AG04450 (cell line): ENCODE measurements around the gene INPP5A. TPM values are rescaled to one million over a fixed set of nuclear protein-coding genes. Genes with fewer than 3 reads are reported as not detected.
"Not testable (repeated sequence)": the region's sequence is repeated elsewhere in the genome, so short reads cannot be mapped to it uniquely, and the experiment has no call there.

Experiments used
- CTCF ChIA-PET: fragments of 300-600, 350-600 bp; formaldehyde crosslinking; extraction: SDS; loops from one replicate; lab custom pipeline; 2022; ENCODE audit warnings: antibody characterized with exemption, inconsistent platforms; lab: Charles Lee
- POLR2A ChIA-PET: fragments of 350-600 bp; formaldehyde crosslinking; extraction: SDS; loops from one replicate; lab custom pipeline; 2021; ENCODE audit warnings: antibody characterized with exemption, inconsistent platforms; lab: Yijun Ruan, JAX
- DNase-seq: peaks from one replicate; pipeline ENCODE4 v3.0.0-alpha.2; 2011; ENCODE audit warnings: low read depth, low spot score
- H3K27ac ChIP-seq: one replicate; pipeline ENCODE4 v1.5.1; 2012; ENCODE audit warnings: low read depth, low read length, control low read depth
- H3K27me3 ChIP-seq: one replicate; pipeline ENCODE4 v1.6.0; 2012; ENCODE audit warnings: low read length; ENCODE audit not compliant: control insufficient read depth, insufficient read depth
- H3K4me3 ChIP-seq: 2 replicates; pipeline ENCODE4 v1.5.1; 2011; ENCODE audit warnings: mild to moderate bottlenecking, low read depth, low read length, control low read depth
- H3K9me3 ChIP-seq: 2 replicates; pipeline ENCODE4 v1.5.1; 2012; ENCODE audit warnings: low read length; ENCODE audit not compliant: control insufficient read depth, insufficient read depth
- polyA plus RNA-seq: library from polyadenylated mRNA; depleted of rRNA; stranded (reverse); fragments of >200 nt; gene quantifications from 2 replicates; pipeline ENCODE4 v1.2.3, GENCODE V29; 2011
- TF ChIP-seq, protein P1 (sequence below): IDR thresholded peaks from 2 replicates; pipeline ENCODE4 v1.5.1; 2011; ENCODE audit warnings: low read depth, low read length, control low read depth, inconsistent platforms

The INPP5A gene
- polyA plus RNA-seq, 1 experiment: 22.5 TPM

DNA sequence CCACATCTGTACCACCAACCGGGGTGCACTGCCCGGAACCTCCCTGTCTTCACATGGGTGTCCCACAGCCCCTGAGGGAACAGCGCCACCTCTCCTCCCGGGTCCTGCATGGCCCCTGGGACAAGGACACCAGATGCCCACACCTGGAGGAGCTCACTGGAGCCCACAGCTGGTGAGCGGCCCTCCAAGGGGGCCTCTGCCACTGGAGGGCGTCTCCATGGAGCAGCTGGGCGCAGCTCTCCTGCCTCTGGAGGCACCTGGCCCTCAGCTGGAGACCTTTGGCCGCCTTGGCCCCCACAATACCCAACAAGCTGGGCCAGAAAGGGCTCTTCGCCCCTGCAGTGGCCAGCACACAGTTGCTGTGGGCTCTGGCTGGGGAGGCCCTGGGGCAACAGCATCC is 255.6 kb downstream of the INPP5A start:
- Histone ChIP-seq H3K9me3 (peaks cover 11% of the 10 kb centered on the region; the same call in 1 of the 2 replicates), H3K4me3 (no peak overlapping the region), H3K27me3 (peaks cover 33% of the 10 kb centered on the region), H3K27ac (no peak overlapping the region)
- CTCF ChIA-PET: no interaction called here
- TF ChIP-seq, protein P1, sequence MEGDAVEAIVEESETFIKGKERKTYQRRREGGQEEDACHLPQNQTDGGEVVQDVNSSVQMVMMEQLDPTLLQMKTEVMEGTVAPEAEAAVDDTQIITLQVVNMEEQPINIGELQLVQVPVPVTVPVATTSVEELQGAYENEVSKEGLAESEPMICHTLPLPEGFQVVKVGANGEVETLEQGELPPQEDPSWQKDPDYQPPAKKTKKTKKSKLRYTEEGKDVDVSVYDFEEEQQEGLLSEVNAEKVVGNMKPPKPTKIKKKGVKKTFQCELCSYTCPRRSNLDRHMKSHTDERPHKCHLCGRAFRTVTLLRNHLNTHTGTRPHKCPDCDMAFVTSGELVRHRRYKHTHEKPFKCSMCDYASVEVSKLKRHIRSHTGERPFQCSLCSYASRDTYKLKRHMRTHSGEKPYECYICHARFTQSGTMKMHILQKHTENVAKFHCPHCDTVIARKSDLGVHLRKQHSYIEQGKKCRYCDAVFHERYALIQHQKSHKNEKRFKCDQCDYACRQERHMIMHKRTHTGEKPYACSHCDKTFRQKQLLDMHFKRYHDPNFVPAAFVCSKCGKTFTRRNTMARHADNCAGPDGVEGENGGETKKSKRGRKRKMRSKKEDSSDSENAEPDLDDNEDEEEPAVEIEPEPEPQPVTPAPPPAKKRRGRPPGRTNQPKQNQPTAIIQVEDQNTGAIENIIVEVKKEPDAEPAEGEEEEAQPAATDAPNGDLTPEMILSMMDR: no peak
- POLR2A ChIA-PET: no interaction called here
- DNase-seq: no peak

DNA sequence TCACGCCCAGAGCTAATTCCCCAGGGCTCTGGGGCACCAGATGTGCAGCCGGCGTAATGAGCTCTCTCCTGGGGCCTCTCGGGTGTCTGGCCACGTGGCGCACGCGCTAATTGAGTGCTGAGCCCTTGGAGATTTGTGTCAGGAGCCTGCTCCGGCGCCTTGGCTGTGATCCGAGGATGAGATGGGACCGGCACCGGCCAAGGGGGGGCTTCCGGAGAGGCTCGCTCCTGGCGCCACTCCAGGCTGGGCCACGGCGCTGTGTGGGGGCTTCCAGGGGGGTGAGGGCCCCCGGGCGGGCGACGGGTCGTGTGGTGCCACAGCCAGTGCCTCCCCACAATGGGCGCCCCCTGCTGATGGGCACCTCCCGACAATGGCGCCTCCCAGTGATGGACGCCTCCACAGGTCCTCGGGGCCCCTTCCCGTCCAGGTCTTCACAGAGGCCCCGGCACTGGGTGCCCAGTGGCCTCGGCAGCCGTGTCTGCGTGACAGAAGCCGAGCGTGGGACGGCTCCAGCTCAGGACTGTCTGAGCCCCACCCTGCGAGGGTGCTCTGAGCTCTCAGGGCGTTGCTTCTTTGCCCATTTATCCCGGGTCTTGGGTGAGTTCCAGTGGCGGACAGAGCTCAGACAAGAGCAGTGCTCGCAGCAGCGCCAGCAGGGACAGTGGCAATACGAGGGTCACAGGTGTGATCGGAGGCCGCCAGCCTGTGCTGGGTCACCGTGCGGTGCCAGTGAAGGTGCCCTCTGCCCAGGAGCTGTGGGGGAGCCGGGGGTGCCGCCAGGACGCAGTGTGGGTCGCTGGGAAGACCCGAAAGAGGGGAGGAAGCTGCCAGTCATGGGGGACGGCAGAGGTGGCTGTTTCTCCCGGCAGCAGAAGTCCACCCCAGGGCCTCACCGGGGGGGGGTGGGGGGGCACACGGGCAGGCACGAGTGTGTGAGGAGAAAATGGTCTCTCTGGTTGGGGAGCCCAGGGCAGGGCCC is 256.6 kb downstream of the INPP5A start:
- Histone ChIP-seq H3K9me3 (peaks cover 11% of the 10 kb centered on the region; the same call in 1 of the 2 replicates), H3K27ac (no peak overlapping the region), H3K27me3 (peaks cover 27% of the 10 kb centered on the region), H3K4me3 (no peak overlapping the region)
- DNase-seq: no peak
- TF ChIP-seq, protein P1: no peak
- ChIA-PET POLR2A (no interaction called here), CTCF (interaction anchor here (0.9 kb wide), 1 partner anchor 140 kb away, joined by 5 read pairs; no protein-coding TSS in a partner anchor)

DNA sequence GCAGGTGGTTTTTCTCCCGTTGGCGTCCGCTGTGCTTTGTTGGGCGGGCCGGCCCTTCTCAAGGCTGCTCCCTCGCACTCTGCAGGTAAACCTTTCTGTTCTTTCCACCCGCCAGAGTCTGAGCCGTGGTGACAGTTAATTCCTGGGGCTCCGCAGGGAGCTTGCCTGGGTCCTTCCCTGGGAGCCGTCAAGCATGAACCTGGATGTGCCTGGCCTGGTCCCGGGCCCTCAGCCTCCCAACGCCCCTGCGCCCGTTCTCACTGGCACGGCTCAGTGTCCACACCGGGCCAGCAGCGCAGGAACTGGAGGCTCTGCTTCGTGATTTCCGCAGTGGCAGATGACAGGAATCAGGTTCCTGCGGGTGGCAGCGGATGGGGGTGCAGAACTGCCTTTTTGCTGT is 259.3 kb downstream of the INPP5A start:
- TF ChIP-seq, protein P1: no peak
- ChIA-PET POLR2A (no interaction called here), CTCF (no interaction called here)
- Histone ChIP-seq H3K27me3 (peaks cover 13% of the 10 kb centered on the region), H3K9me3 (peaks cover 15% of the 10 kb centered on the region), H3K4me3 (no peak overlapping the region), H3K27ac (no peak overlapping the region)
- DNase-seq: no peak

DNA sequence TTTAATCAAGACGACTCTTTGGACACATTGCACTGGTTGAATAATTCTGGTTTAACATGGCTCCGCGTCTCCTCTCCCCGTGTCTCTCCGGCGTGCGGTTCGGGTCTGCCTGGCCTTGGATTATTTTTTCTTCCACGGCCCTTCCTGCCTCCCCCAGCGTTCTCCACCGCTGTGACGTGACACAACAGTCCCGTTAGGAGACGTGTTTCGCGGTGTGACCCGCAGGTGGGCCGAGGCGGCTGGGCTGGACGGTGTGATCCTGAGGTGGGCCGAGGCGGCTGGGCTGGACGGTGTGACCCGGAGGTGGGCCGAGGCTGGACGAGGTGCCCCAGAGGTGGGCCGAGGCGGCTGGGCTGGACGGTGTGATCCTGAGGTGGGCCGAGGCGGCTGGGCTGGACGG is 260.4 kb downstream of the INPP5A start:
- H3K27ac ChIP-seq, POLR2A ChIA-PET, DNase-seq, H3K4me3 ChIP-seq, CTCF ChIA-PET: not testable (repeated sequence)
- H3K9me3 ChIP-seq: peaks cover 15% of the 10 kb centered on the region
- peaks cover 13% of the 10 kb centered on the region for H3K27me3 ChIP-seq

DNA sequence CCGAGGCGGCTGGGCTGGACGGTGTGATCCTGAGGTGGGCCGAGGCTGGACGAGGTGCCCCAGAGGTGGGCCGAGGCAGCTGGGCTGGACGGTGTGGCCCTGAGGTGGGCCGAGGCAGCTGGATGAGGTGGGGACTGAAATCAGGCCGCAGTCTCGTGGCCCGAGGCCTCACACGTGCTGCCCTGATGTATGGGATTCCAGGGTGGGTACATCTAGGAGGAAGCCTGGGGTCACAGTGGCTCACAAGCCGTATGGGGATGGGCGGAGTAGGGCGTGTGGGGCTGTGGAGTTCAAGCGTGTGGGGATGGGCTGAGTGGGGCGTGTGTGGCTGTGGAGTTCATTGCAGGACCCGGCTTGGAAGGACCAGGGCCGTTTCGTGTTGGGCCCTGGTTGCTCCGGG is 260.8 kb downstream of the INPP5A start:
- DNase-seq: no peak
- H3K27me3 ChIP-seq: peaks cover 13% of the 10 kb centered on the region
- ChIA-PET POLR2A (no interaction called here), CTCF (no interaction called here)
- no peak overlapping the region for H3K4me3 ChIP-seq
- peaks cover 10% of the 10 kb centered on the region for H3K9me3 ChIP-seq
- TF ChIP-seq, protein P1: no peak
- no peak overlapping the region for H3K27ac ChIP-seq
